ENCODE results near the gene CFAP210. TPM values are rescaled to one million over a fixed set of nuclear protein-coding genes. Genes with fewer than 3 reads are reported as not detected.

CFAP210 gene
- total and polyA plus RNA-seq, 10 of the 15 experiments (the other 5 are each of a cell fraction or from before 2014, with no cell fraction given): not detected

DNA sequence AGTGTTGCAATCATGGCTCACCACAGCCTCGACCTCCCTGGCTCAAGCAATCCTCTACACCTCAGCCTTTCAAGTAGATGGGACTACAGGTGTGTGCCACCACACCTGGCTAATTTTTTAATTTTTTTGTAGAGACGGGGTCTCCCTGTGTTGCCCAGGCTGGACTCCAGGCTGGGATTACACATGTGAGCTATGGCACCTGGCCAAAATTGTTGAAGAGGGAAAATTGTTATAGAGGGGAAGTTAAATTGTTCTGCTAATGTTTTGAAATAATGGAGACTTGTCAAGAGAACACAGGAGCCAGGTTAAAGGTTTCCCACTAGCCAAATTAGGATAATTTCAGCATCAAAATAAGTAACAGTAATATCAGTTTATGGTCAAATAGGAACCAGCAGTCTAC, 84.9 kb downstream of the CFAP210 start:
- intact Hi-C loops (cut with micrococcal nuclease; ENCODE audit: unreplicated experiment): no loop called here
- H3K27ac ChIP-seq (ENCODE audit: control insufficient read depth, insufficient read depth): no peak overlapping the region
- H3K4me2 ChIP-seq (ENCODE audit: control insufficient read depth, insufficient read depth): no peak overlapping the region
- ChIA-PET POLR2A (interaction anchor here (0.5 kb wide), 1 partner anchor 24 kb away, joined by 11 read pairs; no protein-coding TSS in a partner anchor), CTCF (no interaction called here), SMC1A (ENCODE audit: uncharacterized antibody, unreplicated experiment) (no interaction called here), RAD21 (ENCODE audit: unreplicated experiment) (no interaction called here)
- H3K27me3 ChIP-seq (replicated peaks in 1 of 2; ENCODE audit: control insufficient read depth in 2 of 2, insufficient read depth in 2 of 2, low read length in 1 of 2): no peaks in the 10 kb centered on the region
- no peaks in the 10 kb centered on the region for H3K79me2 ChIP-seq (ENCODE audit: control insufficient read depth, insufficient read depth, low read length)
- ATAC-seq: no peak
- no peaks in the 10 kb centered on the region; the same call in 2 of the 3 replicates for H3K9me3 ChIP-seq (replicated peaks; ENCODE audit: control insufficient read depth, insufficient read depth, low read length)
- no peaks in the 10 kb centered on the region for H3K4me1 ChIP-seq (ENCODE audit: control insufficient read depth, insufficient read depth, low read length)
- H3K4me3 ChIP-seq: no peak overlapping the region
- no peak overlapping the region for H2AFZ ChIP-seq (ENCODE audit: control insufficient read depth, low read depth, low read length)
- H3K9ac ChIP-seq (ENCODE audit: control insufficient read depth, insufficient read depth, low read length): no peak overlapping the region
- H3K36me3 ChIP-seq (ENCODE audit: control insufficient read depth in 2 of 2, insufficient read depth in 2 of 2, low read length in 1 of 2): peaks cover 2 to 40% of the 10 kb centered on the region in 2 experiments
- TF ChIP-seq, protein P1, sequence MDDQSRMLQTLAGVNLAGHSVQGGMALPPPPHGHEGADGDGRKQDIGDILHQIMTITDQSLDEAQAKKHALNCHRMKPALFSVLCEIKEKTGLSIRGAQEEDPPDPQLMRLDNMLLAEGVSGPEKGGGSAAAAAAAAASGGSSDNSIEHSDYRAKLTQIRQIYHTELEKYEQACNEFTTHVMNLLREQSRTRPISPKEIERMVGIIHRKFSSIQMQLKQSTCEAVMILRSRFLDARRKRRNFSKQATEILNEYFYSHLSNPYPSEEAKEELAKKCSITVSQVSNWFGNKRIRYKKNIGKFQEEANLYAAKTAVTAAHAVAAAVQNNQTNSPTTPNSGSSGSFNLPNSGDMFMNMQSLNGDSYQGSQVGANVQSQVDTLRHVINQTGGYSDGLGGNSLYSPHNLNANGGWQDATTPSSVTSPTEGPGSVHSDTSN (IDR thresholded peaks at IDR 0.05; ENCODE audit: insufficient replicate concordance, low read depth, low read length): no peak
- TF ChIP-seq BCL11A (IDR thresholded peaks at IDR 0.05; ENCODE audit: low read depth, low read length): no peak
- BruUV-seq (replicated peaks): no TSS peak
- 97% methylated on average over 2 of the region's 2 CpGs for WGBS (ENCODE audit: insufficient coverage, insufficient replicate concordance, low lambda C conversion rate, missing lambda C conversion rate)
- FAIRE-seq: no peak
- no peaks in the 10 kb centered on the region for H4K20me1 ChIP-seq (ENCODE audit: control insufficient read depth, insufficient read depth)
- no peak for DNase-seq (ENCODE audit: low read depth, low spot score)
- in situ Hi-C loops (cut with MboI): no loop called here

DNA sequence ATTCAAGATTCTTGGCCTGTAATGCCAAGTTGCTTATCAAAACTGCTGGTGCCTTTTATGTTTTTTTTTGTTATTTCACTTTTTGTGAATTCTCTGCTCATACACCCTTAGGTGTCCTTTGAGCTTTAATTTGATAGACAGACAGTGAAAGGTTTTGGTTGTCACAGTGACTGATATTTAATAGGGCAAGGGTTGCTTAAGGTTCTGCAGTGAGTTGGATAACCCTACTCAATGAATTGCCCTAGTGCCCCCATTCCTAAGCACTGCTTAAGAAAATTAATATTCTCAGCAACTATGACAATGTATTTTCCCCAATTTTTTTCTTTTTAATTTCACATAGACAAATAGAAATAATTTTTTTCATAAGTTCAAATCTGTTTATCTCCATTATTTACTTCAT, 94.6 kb downstream of the CFAP210 start:
- in situ Hi-C loops (cut with MboI): no loop called here
- POLR2A ChIA-PET: interaction anchor here (0.6 to 0.8 kb wide), 2 partner anchors 8 to 74 kb away, joined by 3 read pairs; no protein-coding TSS in a partner anchor
- SMC1A ChIA-PET (ENCODE audit: uncharacterized antibody, unreplicated experiment): interaction anchor here (0.6 to 1.2 kb wide), 2 partner anchors 15 to 1390 kb away, joined by 3 to 4 read pairs; no protein-coding TSS in a partner anchor
- intact Hi-C loops (cut with micrococcal nuclease; ENCODE audit: unreplicated experiment): no loop called here
- no TSS peak for BruUV-seq (replicated peaks)
- Histone ChIP-seq H3K79me2 (ENCODE audit: control insufficient read depth, insufficient read depth, low read length) (peaks cover 63% of the 10 kb centered on the region), H3K4me1 (ENCODE audit: control insufficient read depth, insufficient read depth, low read length) (no peaks in the 10 kb centered on the region), H3K36me3 (ENCODE audit: control insufficient read depth in 2 of 2, insufficient read depth in 2 of 2, low read length in 1 of 2) (peaks cover 0 to 6% of the 10 kb centered on the region in 2 experiments; a peak in 2 of 4 replicates), H3K4me2 (ENCODE audit: control insufficient read depth, insufficient read depth) (no peak overlapping the region), H3K9me3 (replicated peaks; ENCODE audit: control insufficient read depth, insufficient read depth, low read length) (no peaks in the 10 kb centered on the region; the same call in 2 of the 3 replicates), H3K27me3 (replicated peaks in 1 of 2; ENCODE audit: control insufficient read depth in 2 of 2, insufficient read depth in 2 of 2, low read length in 1 of 2) (no peaks in the 10 kb centered on the region), H3K9ac (ENCODE audit: control insufficient read depth, insufficient read depth, low read length) (no peak overlapping the region), H4K20me1 (ENCODE audit: control insufficient read depth, insufficient read depth) (no peaks in the 10 kb centered on the region), H3K4me3 (no peak overlapping the region), H3K27ac (ENCODE audit: control insufficient read depth, insufficient read depth) (no peak overlapping the region), H2AFZ (ENCODE audit: control insufficient read depth, low read depth, low read length) (no peak overlapping the region)
- RAD21 ChIA-PET (ENCODE audit: unreplicated experiment): interaction anchor here (0.5 kb wide), 1 partner anchor 31 kb away, joined by 3 read pairs; no protein-coding TSS in a partner anchor
- CTCF ChIA-PET: no interaction called here
- DNase-seq (ENCODE audit: low read depth, low spot score) (no peak), FAIRE-seq (no peak), ATAC-seq (no peak)
- TF ChIP-seq IKZF2 (IDR thresholded peaks at IDR 0.05) (no peak), CBFB (IDR thresholded peaks at IDR 0.05; ENCODE audit: low read depth) (no peak), HDAC2 (IDR thresholded peaks at IDR 0.05) (no peak), RAD21 (IDR thresholded peaks at IDR 0.05; ENCODE audit: insufficient read depth, low read depth, low read length) (no peak), HCFC1 (IDR thresholded peaks at IDR 0.05; ENCODE audit: low read length) (no peak), TBL1XR1 (IDR thresholded peaks at IDR 0.05; ENCODE audit: low read depth, low read length) (no peak), TAF1 (IDR thresholded peaks at IDR 0.05; ENCODE audit: borderline replicate concordance, low read depth, low read length) (no peak), RELA (IDR thresholded peaks at IDR 0.05; ENCODE audit: borderline replicate concordance, partially characterized antibody) (no peak), SPI1 (IDR thresholded peaks at IDR 0.05; ENCODE audit: borderline replicate concordance, insufficient read depth, low read depth, low read length) (no peak), ZNF622 (IDR thresholded peaks at IDR 0.05) (no peak)
- TF ChIP-seq, protein P2, sequence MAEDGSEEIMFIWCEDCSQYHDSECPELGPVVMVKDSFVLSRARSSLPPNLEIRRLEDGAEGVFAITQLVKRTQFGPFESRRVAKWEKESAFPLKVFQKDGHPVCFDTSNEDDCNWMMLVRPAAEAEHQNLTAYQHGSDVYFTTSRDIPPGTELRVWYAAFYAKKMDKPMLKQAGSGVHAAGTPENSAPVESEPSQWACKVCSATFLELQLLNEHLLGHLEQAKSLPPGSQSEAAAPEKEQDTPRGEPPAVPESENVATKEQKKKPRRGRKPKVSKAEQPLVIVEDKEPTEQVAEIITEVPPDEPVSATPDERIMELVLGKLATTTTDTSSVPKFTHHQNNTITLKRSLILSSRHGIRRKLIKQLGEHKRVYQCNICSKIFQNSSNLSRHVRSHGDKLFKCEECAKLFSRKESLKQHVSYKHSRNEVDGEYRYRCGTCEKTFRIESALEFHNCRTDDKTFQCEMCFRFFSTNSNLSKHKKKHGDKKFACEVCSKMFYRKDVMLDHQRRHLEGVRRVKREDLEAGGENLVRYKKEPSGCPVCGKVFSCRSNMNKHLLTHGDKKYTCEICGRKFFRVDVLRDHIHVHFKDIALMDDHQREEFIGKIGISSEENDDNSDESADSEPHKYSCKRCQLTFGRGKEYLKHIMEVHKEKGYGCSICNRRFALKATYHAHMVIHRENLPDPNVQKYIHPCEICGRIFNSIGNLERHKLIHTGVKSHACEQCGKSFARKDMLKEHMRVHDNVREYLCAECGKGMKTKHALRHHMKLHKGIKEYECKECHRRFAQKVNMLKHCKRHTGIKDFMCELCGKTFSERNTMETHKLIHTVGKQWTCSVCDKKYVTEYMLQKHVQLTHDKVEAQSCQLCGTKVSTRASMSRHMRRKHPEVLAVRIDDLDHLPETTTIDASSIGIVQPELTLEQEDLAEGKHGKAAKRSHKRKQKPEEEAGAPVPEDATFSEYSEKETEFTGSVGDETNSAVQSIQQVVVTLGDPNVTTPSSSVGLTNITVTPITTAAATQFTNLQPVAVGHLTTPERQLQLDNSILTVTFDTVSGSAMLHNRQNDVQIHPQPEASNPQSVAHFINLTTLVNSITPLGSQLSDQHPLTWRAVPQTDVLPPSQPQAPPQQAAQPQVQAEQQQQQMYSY (CRISPR knock-in tag; IDR thresholded peaks at IDR 0.05): no peak
- TF ChIP-seq, protein P3, sequence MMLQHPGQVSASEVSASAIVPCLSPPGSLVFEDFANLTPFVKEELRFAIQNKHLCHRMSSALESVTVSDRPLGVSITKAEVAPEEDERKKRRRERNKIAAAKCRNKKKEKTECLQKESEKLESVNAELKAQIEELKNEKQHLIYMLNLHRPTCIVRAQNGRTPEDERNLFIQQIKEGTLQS (IDR thresholded peaks at IDR 0.05; ENCODE audit: borderline replicate concordance, extremely low read depth, low read depth, low read length): no peak

Data from GM12878 (cell line).